ENCODE data around the gene EGLN3.

EGLN3 gene

GRCh38 chr14:33946679-33947476, 4.0 kb downstream of the EGLN3 start:
- Histone ChIP-seq H3K79me2 (ENCODE audit: insufficient read depth, low read length) (no peaks in the 10 kb centered on the region), H4K20me1 (ENCODE audit: low read depth, low read length) (no peaks in the 10 kb centered on the region), H3K9me2 (replicated peaks; ENCODE audit: insufficient read depth, low read length) (no peaks in the 10 kb centered on the region), H3K27me3 (ENCODE audit: low read length) (no peaks in the 10 kb centered on the region), H3K27ac (ENCODE audit: low read depth, low read length) (no peak overlapping the region), H2AFZ (ENCODE audit: low read depth, low read length, severe bottlenecking) (no peak overlapping the region), H3K36me3 (ENCODE audit: low read length) (no peaks in the 10 kb centered on the region), H3K9me3 (ENCODE audit: insufficient read depth, low read length) (no peaks in the 10 kb centered on the region), H3K9ac (ENCODE audit: low read length) (no peak overlapping the region), H3K4me2 (ENCODE audit: low read depth, low read length, poor library complexity, severe bottlenecking) (no peak overlapping the region), H3F3A (ENCODE audit: insufficient read depth) (no peaks in the 10 kb centered on the region), H3K4me3 (ENCODE audit: insufficient read depth, low read length, poor library complexity, severe bottlenecking) (no peak overlapping the region)
- TF ChIP-seq EZH2phosphoT487 (conservative IDR thresholded peaks at IDR 0.05; ENCODE audit: low read length) (no peak), CTCF (IDR thresholded peaks at IDR 0.05; ENCODE audit: insufficient read depth, low read length, poor library complexity, severe bottlenecking) (no peak)

GRCh38 chr14:33945210-33946088, 5.4 kb downstream of the EGLN3 start:
- TF ChIP-seq CTCF (IDR thresholded peaks at IDR 0.05; ENCODE audit: insufficient read depth, low read length, poor library complexity, severe bottlenecking): no peak
- no peak for TF ChIP-seq EZH2phosphoT487 (conservative IDR thresholded peaks at IDR 0.05; ENCODE audit: low read length)
- Histone ChIP-seq H3K36me3 (ENCODE audit: low read length) (no peaks in the 10 kb centered on the region), H3K9ac (ENCODE audit: low read length) (no peak overlapping the region), H3F3A (ENCODE audit: insufficient read depth) (no peaks in the 10 kb centered on the region), H3K79me2 (ENCODE audit: insufficient read depth, low read length) (no peaks in the 10 kb centered on the region), H3K4me3 (ENCODE audit: insufficient read depth, low read length, poor library complexity, severe bottlenecking) (no peak overlapping the region), H3K4me2 (ENCODE audit: low read depth, low read length, poor library complexity, severe bottlenecking) (no peak overlapping the region), H2AFZ (ENCODE audit: low read depth, low read length, severe bottlenecking) (no peak overlapping the region), H3K9me2 (replicated peaks; ENCODE audit: insufficient read depth, low read length) (no peaks in the 10 kb centered on the region), H4K20me1 (ENCODE audit: low read depth, low read length) (no peaks in the 10 kb centered on the region), H3K27me3 (ENCODE audit: low read length) (no peaks in the 10 kb centered on the region), H3K27ac (ENCODE audit: low read depth, low read length) (no peak overlapping the region), H3K9me3 (ENCODE audit: insufficient read depth, low read length) (no peaks in the 10 kb centered on the region)

DNA sequence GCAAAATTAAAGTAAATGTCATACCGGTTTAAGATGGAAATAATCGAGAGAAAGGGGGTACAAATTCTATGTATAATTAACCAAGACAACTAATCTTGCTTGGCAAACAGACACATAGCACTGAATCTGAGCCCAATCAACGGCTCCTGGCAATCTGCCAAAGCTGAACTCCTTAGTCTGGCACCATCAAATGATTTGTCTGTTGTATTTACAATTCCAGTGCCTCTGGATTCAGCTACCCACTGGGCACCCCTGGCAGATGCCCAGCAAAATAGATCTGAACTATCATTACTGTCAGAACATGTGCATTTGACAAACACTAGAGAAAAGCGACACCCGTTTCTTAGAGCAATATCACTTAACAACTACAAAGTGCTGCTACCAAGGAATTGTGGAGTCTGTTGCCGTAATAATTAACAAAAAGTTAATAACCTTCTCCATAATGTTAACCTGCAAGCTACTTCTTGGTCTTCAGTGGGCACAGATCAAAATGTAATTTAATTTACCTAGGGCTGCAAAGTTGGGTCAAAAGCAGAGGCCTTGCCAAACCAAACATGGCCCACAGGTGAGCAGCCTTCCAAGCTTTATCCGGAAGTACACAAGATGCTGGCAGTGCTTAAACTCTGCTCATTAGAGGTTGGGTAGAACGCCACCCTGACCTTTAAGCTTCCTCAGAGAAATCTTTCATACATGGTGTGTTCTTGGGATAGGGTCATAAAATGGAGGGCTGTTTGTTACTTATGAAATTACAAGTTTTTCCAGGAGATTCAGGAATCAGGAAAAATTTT, 7.6 kb downstream of the EGLN3 start:
- no peak overlapping the region for H3K4me3 ChIP-seq (ENCODE audit: insufficient read depth, low read length, poor library complexity, severe bottlenecking)
- H3K27me3 ChIP-seq (ENCODE audit: low read length): no peaks in the 10 kb centered on the region
- H3F3A ChIP-seq (ENCODE audit: insufficient read depth): no peaks in the 10 kb centered on the region
- H4K20me1 ChIP-seq (ENCODE audit: low read depth, low read length): no peaks in the 10 kb centered on the region
- no peak overlapping the region for H2AFZ ChIP-seq (ENCODE audit: low read depth, low read length, severe bottlenecking)
- TF ChIP-seq EZH2phosphoT487 (conservative IDR thresholded peaks at IDR 0.05; ENCODE audit: low read length) (no peak), CTCF (IDR thresholded peaks at IDR 0.05; ENCODE audit: insufficient read depth, low read length, poor library complexity, severe bottlenecking) (no peak)
- no peak overlapping the region for H3K9ac ChIP-seq (ENCODE audit: low read length)
- H3K36me3 ChIP-seq (ENCODE audit: low read length): no peaks in the 10 kb centered on the region
- H3K79me2 ChIP-seq (ENCODE audit: insufficient read depth, low read length): no peaks in the 10 kb centered on the region
- no peak overlapping the region for H3K4me2 ChIP-seq (ENCODE audit: low read depth, low read length, poor library complexity, severe bottlenecking)
- no peak overlapping the region for H3K27ac ChIP-seq (ENCODE audit: low read depth, low read length)
- H3K9me3 ChIP-seq (ENCODE audit: insufficient read depth, low read length): no peaks in the 10 kb centered on the region
- no peaks in the 10 kb centered on the region for H3K9me2 ChIP-seq (replicated peaks; ENCODE audit: insufficient read depth, low read length)

All from SU-DHL-6 (cell line).